GM12801 (cell line): ENCODE results near the gene NETO2.

Experiments used
- CTCF ChIP-seq: IDR thresholded peaks from one replicate; pipeline ENCODE4 v1.5.1; 2011; ENCODE audit warnings: control low read depth; ENCODE audit not compliant: insufficient read length; ENCODE audit errors: extremely low read depth

NETO2 gene

GRCh38 chr16:47081115-47081514, 62.6 kb downstream of the NETO2 start:
- TF ChIP-seq CTCF = no peak

- no peak for TF ChIP-seq CTCF
These were observed 63.9 kb downstream of the NETO2 start for GRCh38 chr16:47079860-47080259.

GRCh38 chr16:47073223-47074155, 70.3 kb downstream of the NETO2 start:
- TF ChIP-seq CTCF = no peak

GRCh38 chr16:47072158-47072557, 71.6 kb downstream of the NETO2 start:
- TF ChIP-seq CTCF = no peak

GRCh38 chr16:47069841-47070584, 73.7 kb downstream of the NETO2 start:
- no peak for TF ChIP-seq CTCF

GRCh38 chr16:47069313-47069712, 74.4 kb downstream of the NETO2 start:
- no peak for TF ChIP-seq CTCF

GRCh38 chr16:47067203-47067602, 76.5 kb downstream of the NETO2 start:
- TF ChIP-seq CTCF = no peak
